ENCODE data around the gene MRPL12. TPM values are rescaled to one million over a fixed set of nuclear protein-coding genes. Genes with fewer than 3 reads are reported as not detected.

MRPL12 gene
- total and polyA plus RNA-seq, 2 of the 13 experiments (the other 11 are each of a cell fraction or from before 2014, with no cell fraction given) = 39.1 to 94.1 TPM

- peak; percentile 60; the same call in 1 of the 2 replicates for TF ChIP-seq ZNF337 (CRISPR knock-in tag; IDR thresholded peaks at IDR 0.05; ENCODE audit: borderline replicate concordance, low read depth)
- 0 out of 2 replicates have a peak, but pooled peaks have one; percentile 7 for TF ChIP-seq ZNF616 (CRISPR knock-in tag; IDR thresholded peaks at IDR 0.05; ENCODE audit: low read depth)
- TF ChIP-seq FOXK2 (IDR thresholded peaks at IDR 0.05) = no peak
- TF ChIP-seq FOXO4 (CRISPR knock-in tag; conservative IDR thresholded peaks at IDR 0.05) = no peak
- TF ChIP-seq ZNF33A (CRISPR knock-in tag; IDR thresholded peaks at IDR 0.05; ENCODE audit: borderline replicate concordance) = no peak
- peak; percentile 47; the same call in 1 of the 2 replicates for TF ChIP-seq MEIS1 (CRISPR knock-in tag; IDR thresholded peaks at IDR 0.05; ENCODE audit: borderline replicate concordance)
- TF ChIP-seq, protein P1, sequence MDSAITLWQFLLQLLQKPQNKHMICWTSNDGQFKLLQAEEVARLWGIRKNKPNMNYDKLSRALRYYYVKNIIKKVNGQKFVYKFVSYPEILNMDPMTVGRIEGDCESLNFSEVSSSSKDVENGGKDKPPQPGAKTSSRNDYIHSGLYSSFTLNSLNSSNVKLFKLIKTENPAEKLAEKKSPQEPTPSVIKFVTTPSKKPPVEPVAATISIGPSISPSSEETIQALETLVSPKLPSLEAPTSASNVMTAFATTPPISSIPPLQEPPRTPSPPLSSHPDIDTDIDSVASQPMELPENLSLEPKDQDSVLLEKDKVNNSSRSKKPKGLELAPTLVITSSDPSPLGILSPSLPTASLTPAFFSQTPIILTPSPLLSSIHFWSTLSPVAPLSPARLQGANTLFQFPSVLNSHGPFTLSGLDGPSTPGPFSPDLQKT (CRISPR knock-in tag; IDR thresholded peaks at IDR 0.05; ENCODE audit: borderline replicate concordance) = 0 out of 2 replicates have a peak, but pooled peaks have one; percentile 11
- TF ChIP-seq, protein P2, sequence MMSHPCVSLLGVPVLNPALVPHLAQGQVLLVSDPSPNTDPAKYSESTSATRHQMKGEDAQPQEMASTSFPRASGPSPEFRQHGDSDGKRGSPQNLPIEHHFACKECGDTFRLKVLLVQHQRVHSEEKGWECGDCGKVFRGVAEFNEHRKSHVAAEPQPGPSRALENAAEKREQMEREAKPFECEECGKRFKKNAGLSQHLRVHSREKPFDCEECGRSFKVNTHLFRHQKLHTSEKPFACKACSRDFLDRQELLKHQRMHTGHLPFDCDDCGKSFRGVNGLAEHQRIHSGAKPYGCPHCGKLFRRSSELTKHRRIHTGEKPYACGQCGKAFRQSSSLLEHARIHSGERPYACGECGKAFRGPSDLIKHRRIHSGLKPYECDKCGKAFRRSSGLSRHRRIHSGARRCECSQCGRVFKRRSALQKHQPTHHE (CRISPR knock-in tag; IDR thresholded peaks at IDR 0.05; ENCODE audit: borderline replicate concordance) = peak; percentile 63; the same call in 1 of the 2 replicates
- no peak for TF ChIP-seq USF2 (IDR thresholded peaks at IDR 0.05; ENCODE audit: low read depth, low read length)
- no peak; the same call in 1 of the 2 replicates for TF ChIP-seq USF2 (CRISPR knock-in tag; IDR thresholded peaks at IDR 0.05; ENCODE audit: borderline replicate concordance)
- no peak for TF ChIP-seq GPBP1L1 (CRISPR knock-in tag; IDR thresholded peaks at IDR 0.05)
- TF ChIP-seq CREB1 (IDR thresholded peaks at IDR 0.05) = peak; percentile 85
- TF ChIP-seq CREB1 (CRISPR knock-in tag; IDR thresholded peaks at IDR 0.05) = peak; percentile 87
- TF ChIP-seq SIN3A (IDR thresholded peaks at IDR 0.05; ENCODE audit: borderline replicate concordance, low read depth, low read length) = peak; percentile 98
- no peak for TF ChIP-seq CC2D1A (CRISPR knock-in tag; IDR thresholded peaks at IDR 0.05)
- no peak for TF ChIP-seq ZFAT (CRISPR knock-in tag; conservative IDR thresholded peaks at IDR 0.05)
- no peak for TF ChIP-seq ZNF724P (CRISPR knock-in tag; IDR thresholded peaks at IDR 0.05; ENCODE audit: borderline replicate concordance)
- TF ChIP-seq RARA (CRISPR knock-in tag; IDR thresholded peaks at IDR 0.05) = 0 out of 2 replicates have a peak, but pooled peaks have one; percentile 9
- no peak for TF ChIP-seq ZBTB20 (CRISPR knock-in tag; IDR thresholded peaks at IDR 0.05; ENCODE audit: borderline replicate concordance, low read depth)
Observed at GRCh38 chr17:81683584-81684441, 19.4 kb upstream of the MRPL12 start, which contains the start of the genes ARL16 and HGS (continued).

Data from HepG2 (cell line).